Ammon's horn (tissue), 1 donor: ENCODE results near the gene TICAM1.
"Not testable (repeated sequence)": the region's sequence is repeated elsewhere in the genome, so short reads cannot be mapped to it uniquely, and the experiment has no call there.

Experiments
- DNase-seq: peaks from one replicate; pipeline ENCODE4 v3.0.0-alpha.2; 2016; ENCODE audit warnings: low spot score

TICAM1 gene

DNA sequence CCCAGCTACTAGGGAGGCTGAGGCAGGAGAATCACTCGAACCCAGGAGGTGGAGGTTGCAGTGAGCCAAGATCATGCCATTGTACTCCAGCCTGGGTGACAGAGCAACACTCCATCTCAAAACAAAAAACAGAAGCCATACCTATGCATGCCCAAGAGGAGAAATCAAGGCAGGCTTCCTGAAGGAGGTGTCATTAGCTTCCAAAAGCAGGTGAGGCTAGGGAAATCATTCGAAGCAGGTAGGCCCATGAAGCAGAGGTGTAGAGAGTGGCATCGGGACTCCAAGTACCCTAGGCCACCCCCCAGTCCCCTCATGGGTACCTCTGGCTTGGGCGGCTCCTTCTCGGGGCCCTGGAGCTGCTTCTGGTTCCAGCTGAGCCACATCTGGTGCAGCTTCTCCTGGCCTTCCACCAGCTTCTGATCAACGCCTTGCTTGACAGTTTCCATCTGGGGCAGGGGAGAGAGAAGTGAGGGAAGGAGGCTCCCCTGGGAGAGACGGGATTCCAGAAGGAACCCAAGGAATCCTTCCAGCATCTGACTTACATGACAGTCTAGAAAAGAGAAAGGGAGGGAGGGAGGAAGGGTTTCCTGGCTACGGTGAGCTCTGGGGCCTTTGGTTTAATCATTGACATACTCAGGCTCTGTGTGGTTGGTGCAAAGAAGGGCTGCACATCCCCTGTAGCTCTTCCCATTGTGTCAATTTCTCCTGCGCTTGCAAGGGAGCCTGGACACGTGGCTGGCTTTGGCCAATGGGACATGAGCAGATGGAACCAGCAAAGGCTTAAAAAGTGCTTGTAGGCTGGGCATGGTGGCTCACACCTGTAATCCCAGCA, 13.1 kb upstream of the TICAM1 start:
- DNase-seq = no peak

DNA sequence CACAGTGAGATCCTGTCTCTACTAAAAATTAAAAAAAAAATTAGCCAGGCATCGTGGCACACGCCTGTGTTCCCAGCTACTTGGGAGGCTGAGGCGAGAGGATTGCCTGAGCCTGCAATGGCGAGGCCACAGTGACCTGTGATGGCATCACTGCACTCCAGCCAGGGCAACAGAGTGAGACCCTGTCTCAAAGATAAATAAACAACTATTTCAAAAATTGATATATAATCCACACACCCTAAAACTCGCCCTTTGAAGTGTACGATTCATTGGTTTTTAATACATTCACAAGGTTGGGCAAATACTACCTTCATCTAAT, 12.1 kb upstream of the TICAM1 start:
- DNase-seq = no peak

DNA sequence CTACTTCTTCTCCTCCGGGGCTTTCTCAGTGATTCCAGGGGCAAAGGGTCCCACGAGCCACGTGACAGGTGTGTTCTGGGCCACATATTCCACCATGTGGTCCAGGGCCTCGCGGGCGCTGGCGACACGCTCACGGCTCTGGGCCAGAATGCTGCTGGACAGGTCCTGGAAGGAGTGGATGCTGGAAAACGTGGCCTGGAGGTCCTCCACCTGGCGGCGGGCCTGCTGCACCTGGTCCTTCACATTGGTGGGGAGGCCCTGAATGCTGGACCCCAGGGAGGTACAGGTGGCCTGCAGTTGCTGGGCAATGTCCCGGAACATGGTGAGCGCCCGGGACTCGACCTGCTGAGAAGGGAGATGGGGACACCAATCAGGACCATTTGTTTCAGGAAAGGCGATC, 7.7 kb upstream of the TICAM1 start:
- DNase-seq = no peak

DNA sequence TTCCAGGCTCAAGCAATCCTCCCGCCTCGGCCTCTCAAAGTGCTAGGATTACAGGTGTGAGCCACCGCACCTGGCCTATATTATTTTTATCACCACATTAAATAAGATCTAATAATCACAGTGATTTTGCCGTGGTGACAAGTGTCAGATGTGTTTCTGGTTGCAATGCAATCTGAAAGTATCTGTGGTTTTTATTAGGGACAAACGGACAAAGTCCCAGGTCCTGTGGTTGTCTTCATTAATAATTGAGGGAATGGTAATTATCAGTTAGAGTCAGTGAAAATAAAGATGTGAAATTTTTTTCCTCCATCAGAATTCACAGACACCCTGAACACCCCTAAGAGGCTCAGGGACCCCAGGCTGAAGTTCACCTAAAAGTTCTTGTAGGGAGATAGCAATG, 1.3 kb upstream of the TICAM1 start:
- no peak for DNase-seq

DNA sequence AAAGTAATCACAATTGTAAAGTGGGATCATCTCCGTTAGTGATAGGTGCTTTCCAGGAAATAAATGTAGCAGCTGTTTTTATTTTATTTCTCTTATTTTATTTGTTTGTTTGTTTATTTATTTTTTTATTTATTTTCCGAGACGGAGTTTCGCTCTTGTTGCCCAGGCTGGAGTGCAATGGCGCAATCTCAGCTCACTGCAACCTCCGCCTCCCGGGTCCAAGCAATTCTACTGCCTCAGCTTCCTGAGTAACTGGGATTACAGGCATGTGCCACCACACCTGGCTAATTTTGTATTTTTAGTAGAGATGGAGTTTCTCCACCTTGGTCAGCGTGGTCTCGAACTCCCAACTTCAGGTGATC, 448 bp upstream of the TICAM1 start:
- DNase-seq = not testable (repeated sequence)

DNA sequence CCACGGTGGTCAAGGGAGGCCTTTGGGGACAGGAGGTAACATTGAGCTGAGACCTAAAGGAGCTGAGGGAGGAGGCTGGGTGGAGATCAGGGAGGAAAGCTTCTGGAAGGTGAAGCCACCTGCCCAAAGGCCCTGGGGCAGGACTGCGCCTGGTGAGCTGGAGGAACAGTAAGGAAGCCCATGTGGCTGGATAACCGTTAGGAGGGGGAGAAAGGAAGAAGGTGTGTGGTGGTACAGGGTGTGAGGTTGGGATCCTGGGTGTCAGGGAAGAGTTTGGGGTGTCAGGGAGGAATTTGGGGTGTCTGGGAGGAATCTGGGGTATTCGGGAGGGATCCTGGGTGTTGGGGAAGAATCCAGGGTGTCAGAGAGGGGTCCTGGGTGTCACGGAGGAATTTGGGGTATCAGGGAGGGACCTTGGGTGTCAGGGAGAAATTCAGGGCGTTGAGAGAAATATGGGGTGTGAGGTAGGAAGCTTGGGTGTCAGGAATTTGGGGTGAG, 695 bp downstream of the TICAM1 start:
- no peak for DNase-seq

DNA sequence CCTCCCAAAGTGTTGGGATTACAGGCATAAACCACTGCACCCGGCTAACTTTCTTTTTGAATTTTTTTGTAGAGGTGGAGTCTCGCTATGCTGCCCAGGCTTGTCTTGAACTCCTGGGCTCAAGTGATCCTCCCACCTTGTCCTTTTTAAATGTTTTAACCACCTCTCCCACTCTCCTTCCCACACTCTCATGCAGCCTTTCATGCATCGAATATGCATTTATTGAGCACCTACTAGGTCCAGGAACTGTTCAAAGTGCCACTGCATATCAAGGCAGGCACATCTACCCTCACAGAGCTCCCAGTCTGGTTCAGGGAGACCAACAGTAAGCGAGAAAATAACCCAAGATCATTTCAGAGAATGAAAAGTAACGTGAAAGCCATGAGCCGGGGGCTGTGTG, 1.2 kb downstream of the TICAM1 start:
- no peak for DNase-seq

DNA sequence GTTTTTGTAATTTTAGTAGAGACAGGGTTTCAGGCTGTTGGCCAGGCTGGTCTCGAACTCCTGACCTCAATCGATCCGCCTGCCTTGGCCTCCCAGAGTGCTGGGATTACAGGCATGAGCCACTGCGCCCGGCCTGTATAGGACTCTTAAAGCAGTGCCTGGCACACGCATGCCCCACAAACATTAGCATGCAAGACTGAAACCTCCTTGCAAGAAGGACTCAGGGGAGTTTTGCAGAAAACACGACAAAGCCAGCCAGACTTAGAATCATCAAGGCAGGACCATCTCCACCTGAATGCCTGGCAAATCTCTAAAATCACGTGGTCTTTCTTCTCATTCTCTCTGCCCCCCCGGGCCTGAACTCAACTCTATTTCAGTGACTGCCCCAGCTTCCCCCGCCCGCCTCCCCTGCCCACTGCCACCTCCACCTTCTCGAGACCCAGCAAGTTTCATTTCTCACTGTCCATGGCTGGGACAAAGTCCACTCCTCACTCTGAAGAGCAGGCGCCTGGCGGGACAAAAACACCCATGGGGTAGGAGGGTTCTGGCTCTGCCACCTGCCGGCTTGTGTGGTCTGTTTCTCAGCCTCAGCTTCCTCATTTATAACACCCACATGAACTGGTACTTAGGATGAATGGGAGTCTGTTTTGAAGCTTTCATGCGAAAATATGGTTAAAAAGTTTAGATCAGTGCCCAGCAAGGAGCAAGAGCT, 2.4 kb downstream of the TICAM1 start:
- peak; percentile 60 for DNase-seq

DNA sequence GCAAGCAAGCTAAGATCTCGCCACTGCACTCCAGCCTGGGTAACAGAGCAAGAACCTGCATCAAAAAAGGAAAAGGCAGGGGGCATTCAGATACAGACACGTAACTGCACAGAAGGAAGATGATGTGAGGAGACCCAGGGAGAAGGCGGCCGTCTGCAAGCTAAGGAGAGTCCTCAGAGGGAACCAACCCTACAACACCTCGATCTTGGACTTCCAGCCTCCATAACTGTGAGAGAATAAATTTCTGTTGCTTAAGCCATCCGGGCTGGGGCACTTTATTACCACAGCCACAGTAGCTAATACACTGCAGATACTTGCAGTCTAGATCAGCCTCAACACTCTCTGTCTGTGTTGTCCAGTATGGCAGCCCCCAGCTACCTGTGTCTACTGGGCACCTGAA, 7.9 kb downstream of the TICAM1 start:
- no peak for DNase-seq

DNA sequence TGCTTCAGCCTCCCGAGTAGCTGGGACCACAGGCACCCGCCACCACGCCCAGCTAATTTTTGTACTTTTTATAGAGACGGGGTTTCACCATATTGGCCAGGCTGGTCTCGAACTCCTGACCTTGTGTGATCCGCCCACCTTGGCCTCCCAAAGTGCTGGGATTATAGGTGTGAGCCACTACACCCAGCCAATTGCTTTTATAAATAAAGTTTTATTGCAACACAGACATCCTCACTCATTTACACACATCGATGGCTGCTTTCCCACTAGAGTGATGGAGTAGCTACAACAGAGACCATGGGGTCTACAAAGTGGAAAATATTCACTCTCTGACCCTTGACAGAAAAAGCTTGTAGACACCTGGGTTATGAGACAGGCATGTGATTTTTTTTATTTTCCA, 9.2 kb downstream of the TICAM1 start:
- not testable (repeated sequence) for DNase-seq

DNA sequence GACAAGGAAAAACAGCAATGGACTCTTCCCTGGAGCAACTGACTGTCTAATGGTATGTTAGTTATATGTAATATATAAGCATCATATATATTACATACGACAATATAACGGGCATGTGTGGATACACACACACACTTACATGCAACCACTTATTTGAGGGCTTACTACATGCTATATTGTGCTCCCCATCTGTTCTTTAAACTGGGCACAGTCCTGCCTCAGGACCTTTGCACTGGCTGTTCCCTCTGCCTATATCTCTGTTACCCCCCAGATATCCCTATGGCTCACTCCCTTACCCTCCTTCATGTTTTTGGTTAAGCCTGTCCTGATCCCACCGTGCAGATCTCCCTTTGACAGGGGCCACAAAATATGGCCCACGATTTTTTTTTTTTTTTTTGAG, 10.2 kb downstream of the TICAM1 start:
- DNase-seq = no peak

DNA sequence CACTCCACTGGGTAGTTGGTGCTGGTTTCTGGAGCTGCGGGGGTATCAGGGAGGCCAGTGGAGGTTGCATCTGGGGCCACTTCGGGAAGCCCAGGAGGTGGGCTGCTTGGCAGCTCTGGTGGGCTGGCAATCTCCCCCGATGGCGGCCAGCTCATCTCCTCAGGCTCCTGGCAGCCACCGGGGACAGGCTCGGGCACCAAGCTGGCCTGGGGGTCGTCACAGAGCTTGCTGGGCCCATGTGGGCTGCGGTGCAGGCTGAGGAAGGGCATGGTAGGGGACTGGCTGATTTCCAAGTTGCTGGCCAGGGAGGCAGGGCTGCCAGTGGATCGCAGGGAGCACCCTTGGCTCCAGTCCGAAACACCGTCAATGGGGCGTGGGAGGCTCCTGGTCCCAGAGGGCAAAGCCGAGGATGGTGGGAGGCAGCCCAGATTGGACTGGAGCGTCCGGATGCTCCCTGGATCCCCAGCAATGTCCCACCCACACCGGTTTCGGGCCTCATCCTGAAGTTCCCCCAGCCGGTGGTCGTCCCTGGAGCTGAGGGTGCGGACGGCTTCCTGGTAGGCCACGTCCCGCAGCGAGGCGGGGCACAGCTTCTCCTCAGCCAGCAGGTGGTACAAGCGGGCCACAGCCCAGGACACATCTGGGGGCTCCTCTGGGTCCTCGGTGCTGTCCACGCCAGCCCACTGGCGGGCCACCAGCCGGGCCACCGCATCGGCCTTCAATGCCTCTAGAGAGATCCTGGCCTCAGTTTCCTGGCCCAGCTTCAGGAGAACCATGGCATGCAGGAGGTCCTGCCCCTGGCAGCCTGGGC, 13.8 kb downstream of the TICAM1 start:
- DNase-seq = no peak

DNA sequence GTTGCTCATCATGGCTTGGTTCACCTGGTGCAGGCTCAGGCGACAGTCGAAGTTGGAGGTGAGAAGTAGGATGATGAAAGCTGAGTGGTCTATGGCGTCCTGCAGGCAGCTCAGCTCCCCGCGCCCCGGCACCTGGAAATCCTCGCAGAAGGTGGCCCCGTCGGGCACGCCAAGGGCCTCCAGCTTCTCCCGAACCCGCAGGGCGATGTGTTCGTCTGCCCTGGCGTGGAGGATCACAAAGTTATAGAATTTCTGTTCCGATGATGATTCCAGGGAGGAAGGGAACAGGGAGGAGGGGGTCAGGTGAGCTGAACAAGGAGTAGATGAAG, 14.6 kb downstream of the TICAM1 start:
- no peak for DNase-seq

DNA sequence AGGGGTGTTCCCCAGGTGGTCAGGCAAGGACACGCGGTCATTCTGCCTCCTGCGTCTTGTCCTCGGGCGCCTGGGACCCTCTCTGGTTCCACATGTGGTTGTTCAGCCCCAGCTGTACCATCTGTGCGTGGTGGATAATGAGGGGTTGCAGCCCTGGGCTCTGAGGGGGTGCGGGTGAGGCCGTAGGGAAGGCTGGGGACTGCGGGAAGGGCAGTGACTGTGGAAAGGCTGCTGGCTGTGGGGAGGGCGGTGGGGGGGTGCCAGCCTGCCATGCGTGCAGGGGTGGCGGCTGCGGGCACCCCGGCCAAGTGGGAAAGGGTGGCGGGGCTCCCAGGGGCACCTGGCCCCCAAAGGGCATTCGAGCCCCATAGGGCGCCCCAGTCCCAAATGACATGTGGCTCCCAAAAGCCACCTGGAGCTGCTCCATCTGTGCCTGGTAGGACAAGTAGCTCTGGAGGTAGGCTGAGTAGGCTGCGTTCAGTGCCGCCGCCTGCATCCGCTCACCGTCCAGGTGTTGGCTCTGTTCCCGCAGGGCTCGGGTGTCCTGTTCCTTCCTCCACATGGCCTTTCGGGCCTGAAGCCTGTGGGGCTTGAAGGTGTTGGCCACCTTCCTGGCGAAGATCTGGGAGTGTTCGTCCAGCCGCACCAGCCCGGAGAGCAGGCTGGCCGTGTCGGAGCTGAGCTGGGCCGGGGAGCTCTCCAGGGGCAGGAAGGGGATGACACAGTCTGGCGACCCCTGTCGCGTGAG, 15.1 kb downstream of the TICAM1 start:
- DNase-seq = no peak

DNA sequence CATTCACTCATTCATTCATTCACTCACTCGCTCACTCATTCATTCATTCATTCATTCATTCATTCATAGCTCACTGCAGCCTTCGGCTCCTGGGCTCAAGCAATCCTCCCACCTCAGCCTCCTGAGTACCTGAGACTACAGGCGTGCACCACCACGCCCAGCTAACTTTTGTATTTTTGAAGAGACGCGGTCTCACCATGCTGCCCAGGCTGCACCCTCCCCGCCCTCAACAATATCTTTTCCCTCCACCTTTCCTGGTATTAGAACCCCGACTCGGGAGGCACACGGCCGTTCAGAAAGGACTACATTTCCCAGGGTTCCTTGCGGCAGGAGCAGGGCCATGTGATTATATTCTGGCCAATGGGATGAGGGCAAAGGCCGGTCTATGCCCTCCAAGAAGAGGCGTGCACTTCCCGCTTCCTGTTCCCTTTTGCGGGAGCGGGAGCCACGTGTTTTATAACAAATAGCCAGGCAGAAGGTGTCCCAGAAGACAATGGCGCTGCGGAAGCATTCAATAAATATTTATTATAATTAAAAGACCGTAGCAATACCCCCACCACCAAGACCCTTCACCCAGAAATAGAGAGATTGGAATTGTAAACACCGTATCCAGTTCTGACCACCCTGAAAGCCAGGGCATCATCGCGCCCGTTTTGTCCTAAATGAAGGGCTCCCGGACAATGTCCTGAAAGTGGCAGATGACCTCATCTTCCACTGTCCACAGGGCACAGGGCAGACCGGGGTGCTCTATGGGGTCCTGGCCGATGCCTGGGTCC, 15.9 kb downstream of the TICAM1 start:
- DNase-seq = peak; percentile 96

DNA sequence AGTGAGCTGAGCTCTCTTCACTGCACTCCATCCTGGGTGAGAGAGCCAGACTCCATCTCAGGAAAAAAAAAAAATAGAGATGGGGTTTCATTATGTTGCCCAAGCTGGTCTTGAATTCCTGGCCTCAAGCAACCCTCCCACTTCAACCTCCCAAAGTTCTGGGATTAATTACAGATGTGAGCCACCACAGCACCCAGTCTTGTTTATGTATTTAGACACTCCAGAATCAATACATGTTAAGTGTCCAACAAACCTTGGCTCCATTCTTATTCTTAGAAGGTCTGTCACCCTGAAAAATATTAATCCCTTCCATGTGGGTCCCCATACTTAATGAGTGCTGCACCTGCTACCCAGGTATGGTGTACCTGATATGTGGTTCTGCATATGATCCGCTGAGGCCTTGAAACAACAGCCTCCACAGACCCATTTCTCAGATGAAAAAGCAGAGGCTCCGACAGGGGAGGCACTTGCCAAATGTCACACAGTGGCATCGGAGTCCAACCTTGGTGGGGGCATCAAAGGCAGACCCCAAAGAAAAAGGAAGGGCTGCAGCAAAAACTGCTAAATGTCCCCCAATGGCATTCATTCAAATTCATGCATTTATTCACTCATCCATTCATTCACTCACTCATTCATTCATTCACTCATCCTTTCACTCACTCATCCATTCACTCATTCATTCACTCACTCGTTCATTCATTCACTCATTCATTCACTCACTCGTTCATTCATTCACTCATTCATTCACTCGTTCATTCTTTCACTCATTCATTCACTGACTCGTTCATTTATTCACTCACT, 16.7 kb downstream of the TICAM1 start:
- DNase-seq = no peak

DNA sequence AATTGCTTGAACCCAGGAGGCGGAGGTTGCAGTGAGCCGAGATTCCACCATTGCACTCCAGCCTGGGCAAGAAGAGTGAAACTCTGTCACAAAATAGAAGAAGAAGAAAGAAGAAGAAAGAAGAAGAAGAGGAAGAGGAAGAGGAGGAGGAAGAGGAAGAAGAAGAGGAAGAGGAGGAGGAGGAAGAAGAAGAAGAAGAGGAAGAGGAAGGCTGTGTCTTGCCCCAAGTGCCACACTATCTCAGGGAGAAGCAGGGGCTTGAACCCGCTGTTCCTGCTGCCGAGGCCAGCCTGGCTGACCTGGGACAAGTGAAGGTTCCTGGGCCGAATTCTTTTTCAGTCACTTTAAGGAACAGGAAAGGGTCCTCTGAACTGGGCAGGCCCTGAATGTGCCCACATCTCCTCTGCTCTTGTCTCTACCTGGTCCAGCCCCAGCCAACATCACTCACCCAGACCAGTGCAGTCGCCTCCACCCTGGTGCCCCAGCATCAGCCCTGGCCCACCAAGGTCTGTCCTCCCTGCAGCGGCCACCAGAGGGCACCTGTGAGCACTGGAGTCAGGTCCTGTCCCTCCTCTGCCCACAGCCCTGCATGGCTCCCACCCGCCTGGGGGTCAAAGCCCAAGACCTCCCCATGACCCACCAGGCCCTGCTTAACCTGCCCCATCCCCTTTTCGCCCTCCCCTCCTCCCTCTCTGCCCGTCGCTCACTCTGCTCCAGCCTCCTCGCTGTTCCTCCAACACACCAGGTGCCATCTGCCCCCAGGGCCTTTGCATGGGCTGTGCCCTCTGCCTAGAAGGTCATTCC, 20.0 kb downstream of the TICAM1 start:
- DNase-seq = peak; percentile 74

DNA sequence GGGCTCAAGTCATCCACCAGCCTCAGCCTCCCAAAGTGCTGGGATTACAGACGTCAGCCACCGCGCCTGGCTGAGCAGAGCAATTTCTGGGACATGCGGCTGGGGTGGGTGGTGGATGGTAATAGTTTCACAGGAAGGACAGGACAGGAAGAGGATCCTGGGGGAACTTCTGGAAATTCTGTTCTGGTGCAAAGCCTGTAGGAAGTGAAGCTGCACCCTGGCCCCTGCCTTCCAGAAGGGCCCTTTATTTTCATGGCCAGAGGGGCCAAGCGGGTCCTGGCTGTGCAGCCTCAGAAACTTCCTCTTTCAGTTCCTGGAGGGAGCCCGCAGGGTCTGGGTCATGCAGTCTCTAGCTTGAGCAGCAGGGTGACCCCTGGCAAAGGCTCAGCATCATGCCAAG, 24.3 kb downstream of the TICAM1 start:
- peak; percentile 76 for DNase-seq

DNA sequence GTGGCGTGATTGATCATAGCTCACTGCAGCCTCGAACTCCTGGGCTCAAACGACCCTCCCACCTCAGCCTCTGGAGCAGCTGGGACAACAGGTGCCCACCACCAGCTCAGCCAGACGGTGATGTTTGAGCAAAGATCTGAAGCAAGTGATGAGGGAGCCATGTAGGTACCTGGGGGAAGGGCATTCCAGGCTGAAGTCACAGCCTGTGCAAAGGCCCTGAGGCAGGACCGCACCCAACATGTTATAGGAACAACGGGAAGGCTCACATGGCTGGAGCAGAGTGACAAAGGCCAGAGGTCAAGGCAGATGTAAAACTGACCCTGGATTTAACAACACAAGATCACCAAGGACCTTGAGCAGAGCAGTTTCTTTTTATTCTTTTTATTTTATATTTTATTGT, 25.1 kb downstream of the TICAM1 start:
- DNase-seq = no peak

DNA sequence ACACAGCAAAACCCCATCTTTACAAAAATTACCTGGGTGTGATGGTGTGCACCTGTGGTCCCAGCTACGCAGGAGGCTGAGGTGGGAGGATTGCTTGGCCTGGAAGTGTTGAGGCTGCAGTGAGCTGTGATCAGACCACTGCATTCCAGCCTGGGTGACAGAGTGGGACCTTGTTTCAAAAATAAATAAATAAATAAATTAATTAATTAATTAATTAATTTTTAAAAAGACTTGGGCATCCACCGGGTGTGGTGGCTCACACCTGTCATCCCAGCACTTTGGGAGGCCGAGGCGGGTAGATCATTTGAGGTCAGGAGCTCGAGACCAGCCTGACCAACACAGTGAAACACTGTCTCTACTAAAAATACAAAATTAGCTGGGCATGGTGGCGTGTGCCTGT, 26.4 kb downstream of the TICAM1 start:
- DNase-seq = not testable (repeated sequence)
